Lower lobe of right lung (tissue), 2 donors: ENCODE results near the gene LRCH3. TPM values are rescaled to one million over a fixed set of nuclear protein-coding genes. Genes with fewer than 3 reads are reported as not detected.

ENCODE experiments used
- ATAC-seq, 2 donors: fragments of 200-7000 bp; cut with Tn5 transposase; one replicate each; pipeline ENCODE4 v1.9.1; 2020 to 2022; ENCODE audit warnings: mild to moderate bottlenecking in 2 of 2, moderate library complexity in 2 of 2
- DNase-seq: peaks from one replicate; pipeline ENCODE4 v3.0.0-alpha.2; 2020
- H3K27ac ChIP-seq: fragments of 200-600 bp; one replicate; pipeline ENCODE4 v1.8.0; 2022
- H3K27me3 ChIP-seq: fragments of 200-600 bp; one replicate; pipeline ENCODE4 v1.8.0; 2022; ENCODE audit warnings: low read depth
- H3K36me3 ChIP-seq: fragments of 200-600 bp; one replicate; pipeline ENCODE4 v1.8.0; 2022; ENCODE audit warnings: mild to moderate bottlenecking
- H3K4me1 ChIP-seq: fragments of 200-600 bp; one replicate; pipeline ENCODE4 v1.8.0; 2022
- H3K4me3 ChIP-seq: fragments of 200-600 bp; one replicate; pipeline ENCODE4 v1.8.0; 2022; ENCODE audit warnings: mild to moderate bottlenecking
- H3K9me3 ChIP-seq: fragments of 200-600 bp; one replicate; pipeline ENCODE4 v1.8.0; 2022
- intact Hi-C: fragments of 100-400 bp; cut with DNase I; formaldehyde crosslinking; loops from one replicate; pipeline ENCODE4 v1.11.0; 2022
- total RNA-seq: library from RNA; stranded (reverse); fragmentation: NEBNext Ultra II Directional; extraction: Animal tissue kit (Norgen Biotek cat#: 25700); gene quantifications from one replicate; pipeline ENCODE4 v1.2.1, GENCODE V29; 2021
- TF ChIP-seq, protein P1 (sequence below): fragments of 200-600 bp; IDR thresholded peaks from one replicate; pipeline ENCODE4 v1.8.0; 2022; ENCODE audit warnings: antibody characterized with exemption, mild to moderate bottlenecking
- donor health status: DM: no; HTN: yes; CAD: no; lungs with severe emphysema.

The LRCH3 gene
- total RNA-seq, 1 donor from 2014 or later, result 35.7 TPM

DNA sequence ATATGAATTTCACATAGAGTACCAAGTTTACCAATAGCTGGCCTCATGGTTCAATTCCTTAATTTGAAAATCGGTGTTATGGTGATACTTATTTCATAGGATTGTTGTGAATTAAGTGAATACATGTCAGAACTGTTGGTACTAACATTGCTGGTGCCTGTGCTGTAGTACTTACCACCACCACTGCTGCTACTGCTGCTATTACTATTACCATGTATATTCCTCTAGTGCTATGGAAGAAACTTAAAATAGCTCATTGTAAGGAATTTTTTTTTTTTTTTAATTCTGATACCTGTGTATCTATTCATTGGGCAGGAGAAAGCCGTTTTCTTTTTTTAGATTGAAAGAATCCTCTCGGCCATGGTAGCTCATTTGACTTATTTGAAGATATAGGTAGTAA is 37.8 kb upstream of the LRCH3 start:
- Histone ChIP-seq H3K36me3 (peaks cover 10% of the 10 kb centered on the region), H3K9me3 (no peaks in the 10 kb centered on the region), H3K4me1 (peaks cover 30% of the 10 kb centered on the region), H3K4me3 (no peak overlapping the region), H3K27ac (no peak overlapping the region), H3K27me3 (no peaks in the 10 kb centered on the region)
- TF ChIP-seq, protein P1, sequence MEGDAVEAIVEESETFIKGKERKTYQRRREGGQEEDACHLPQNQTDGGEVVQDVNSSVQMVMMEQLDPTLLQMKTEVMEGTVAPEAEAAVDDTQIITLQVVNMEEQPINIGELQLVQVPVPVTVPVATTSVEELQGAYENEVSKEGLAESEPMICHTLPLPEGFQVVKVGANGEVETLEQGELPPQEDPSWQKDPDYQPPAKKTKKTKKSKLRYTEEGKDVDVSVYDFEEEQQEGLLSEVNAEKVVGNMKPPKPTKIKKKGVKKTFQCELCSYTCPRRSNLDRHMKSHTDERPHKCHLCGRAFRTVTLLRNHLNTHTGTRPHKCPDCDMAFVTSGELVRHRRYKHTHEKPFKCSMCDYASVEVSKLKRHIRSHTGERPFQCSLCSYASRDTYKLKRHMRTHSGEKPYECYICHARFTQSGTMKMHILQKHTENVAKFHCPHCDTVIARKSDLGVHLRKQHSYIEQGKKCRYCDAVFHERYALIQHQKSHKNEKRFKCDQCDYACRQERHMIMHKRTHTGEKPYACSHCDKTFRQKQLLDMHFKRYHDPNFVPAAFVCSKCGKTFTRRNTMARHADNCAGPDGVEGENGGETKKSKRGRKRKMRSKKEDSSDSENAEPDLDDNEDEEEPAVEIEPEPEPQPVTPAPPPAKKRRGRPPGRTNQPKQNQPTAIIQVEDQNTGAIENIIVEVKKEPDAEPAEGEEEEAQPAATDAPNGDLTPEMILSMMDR, result no peak
- no peak for DNase-seq
- no peak for ATAC-seq
- intact Hi-C loops, result no loop called here

DNA sequence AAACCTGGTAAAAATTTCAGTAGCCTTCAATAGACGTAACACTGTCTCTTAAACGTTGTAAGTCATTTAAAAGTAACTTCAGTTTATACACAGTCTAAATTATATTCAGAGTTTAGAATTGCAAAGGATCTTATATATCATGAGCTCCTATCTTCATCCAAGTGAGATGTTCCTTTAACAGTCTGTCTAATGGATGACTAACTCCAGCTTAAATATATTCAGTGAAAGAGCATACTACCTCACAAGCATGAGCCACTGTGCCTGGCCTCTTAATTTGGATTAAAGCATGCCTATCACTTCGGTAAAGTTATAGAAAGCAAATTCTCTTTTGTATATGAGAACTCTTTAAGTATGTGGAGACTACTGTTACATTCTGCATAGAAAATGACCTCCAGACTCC is 34.4 kb upstream of the LRCH3 start:
- H3K4me3 ChIP-seq, result no peak overlapping the region
- no peaks in the 10 kb centered on the region for H3K27me3 ChIP-seq
- DNase-seq (no peak), ATAC-seq (no peak)
- no peaks in the 10 kb centered on the region for H3K9me3 ChIP-seq
- H3K4me1 ChIP-seq, result peaks cover 14% of the 10 kb centered on the region
- no peak overlapping the region for H3K27ac ChIP-seq
- peaks cover 24% of the 10 kb centered on the region for H3K36me3 ChIP-seq
- intact Hi-C loops, result no loop called here
- TF ChIP-seq, protein P1, result no peak

DNA sequence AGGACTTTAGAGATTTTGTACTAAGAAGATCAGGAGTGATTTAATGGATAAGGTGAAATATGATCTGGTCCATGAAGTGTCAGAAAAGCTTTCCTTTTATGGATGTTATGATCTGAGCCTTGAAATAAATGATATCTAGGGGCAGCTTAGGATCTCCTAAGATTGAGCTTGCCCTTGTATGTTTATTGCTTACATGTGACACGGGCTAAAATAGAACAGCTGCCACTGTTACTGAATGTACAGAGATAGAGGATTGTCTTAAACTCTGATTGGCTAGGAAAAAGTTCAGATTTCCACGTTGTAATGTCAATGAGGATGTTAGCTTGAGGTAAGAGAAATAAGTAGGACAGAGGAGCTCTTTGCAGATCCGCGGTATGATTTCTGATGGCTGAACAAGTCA is 32.5 kb upstream of the LRCH3 start:
- H3K27ac ChIP-seq, result no peak overlapping the region

DNA sequence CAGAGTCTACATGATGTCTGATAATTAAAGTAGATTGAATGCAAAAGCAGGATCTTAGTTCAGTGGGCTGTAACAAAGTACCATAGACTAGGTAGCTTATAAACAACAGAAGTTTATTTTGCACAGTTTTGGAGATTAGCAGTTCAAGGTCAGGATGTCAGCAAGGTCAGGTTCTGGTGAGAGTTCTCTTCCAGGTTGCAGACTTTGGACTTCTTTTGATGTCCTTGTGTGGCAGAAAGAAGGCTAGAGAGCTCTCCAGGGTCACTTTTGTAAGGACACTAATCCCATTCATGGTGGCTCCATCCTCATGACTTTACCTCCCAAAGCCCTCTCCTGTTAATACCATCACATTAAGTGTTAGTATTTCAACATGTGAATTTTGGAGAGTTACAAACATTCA is 29.3 kb upstream of the LRCH3 start:
- H3K4me3 ChIP-seq, result no peak overlapping the region
- no peaks in the 10 kb centered on the region for H3K4me1 ChIP-seq
- DNase-seq (no peak), ATAC-seq (no peak)
- H3K27ac ChIP-seq, result no peak overlapping the region
- intact Hi-C loops, result no loop called here
- H3K9me3 ChIP-seq, result no peaks in the 10 kb centered on the region
- H3K36me3 ChIP-seq, result peaks cover 70% of the 10 kb centered on the region
- no peaks in the 10 kb centered on the region for H3K27me3 ChIP-seq
- TF ChIP-seq, protein P1, result no peak

More for the DNA sequence above, 32.5 kb upstream of the LRCH3 start:
- no peak for ATAC-seq
- no peak for DNase-seq
- Histone ChIP-seq H3K27me3 (no peaks in the 10 kb centered on the region), H3K36me3 (peaks cover 43% of the 10 kb centered on the region), H3K4me1 (no peaks in the 10 kb centered on the region), H3K4me3 (no peak overlapping the region), H3K9me3 (no peaks in the 10 kb centered on the region)
- intact Hi-C loops, result no loop called here
- TF ChIP-seq, protein P1, result no peak

DNA sequence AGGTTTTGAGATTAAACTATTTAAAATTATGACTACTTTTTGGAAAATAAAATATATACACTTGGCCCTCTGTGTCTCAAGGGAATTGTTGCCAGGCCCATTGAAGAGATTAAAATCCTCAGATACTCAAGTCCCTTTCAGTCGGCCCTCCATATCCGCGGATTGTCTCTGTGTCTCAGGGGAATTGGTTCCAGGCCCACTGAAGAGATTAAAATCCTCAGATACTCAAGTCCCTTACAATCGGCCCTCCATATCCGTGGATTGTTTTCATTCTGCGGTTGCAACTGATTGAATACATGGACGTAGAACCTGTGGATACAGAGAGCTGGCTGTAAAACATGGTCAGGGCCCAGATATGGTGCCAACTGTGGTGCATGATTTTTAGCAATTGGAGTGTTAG is 15.7 kb upstream of the LRCH3 start:
- Histone ChIP-seq H3K4me1 (no peaks in the 10 kb centered on the region), H3K27ac (no peak overlapping the region), H3K36me3 (peaks cover 90% of the 10 kb centered on the region), H3K27me3 (no peaks in the 10 kb centered on the region), H3K9me3 (no peaks in the 10 kb centered on the region), H3K4me3 (no peak overlapping the region)
- intact Hi-C loops, result no loop called here
- DNase-seq, result no peak
- TF ChIP-seq, protein P1, result no peak
- ATAC-seq, result no peak

DNA sequence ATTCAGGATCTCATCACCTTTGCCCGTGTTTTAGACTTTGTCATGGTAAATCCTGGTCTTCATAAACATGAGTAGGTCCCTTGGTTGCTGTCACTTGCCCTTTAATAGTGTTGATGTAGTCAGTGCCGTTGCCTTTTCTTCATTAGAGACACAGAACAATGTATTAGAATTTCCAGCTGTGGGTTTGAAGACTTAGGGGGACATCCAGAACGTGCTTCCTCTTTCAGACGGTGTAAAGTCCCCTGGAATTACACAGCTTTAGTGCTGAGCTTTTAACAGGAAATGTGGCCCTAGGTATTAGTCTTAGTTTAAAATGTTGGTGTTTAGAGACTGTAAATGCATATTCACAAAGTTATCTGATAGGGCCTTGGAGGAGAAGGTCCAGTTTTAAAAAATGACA is 8.8 kb upstream of the LRCH3 start:
- H3K4me3 ChIP-seq, result no peak overlapping the region
- peaks cover 77% of the 10 kb centered on the region for H3K36me3 ChIP-seq
- no peak for DNase-seq
- H3K27ac ChIP-seq, result no peak overlapping the region
- H3K27me3 ChIP-seq, result no peaks in the 10 kb centered on the region
- intact Hi-C loops, result no loop called here
- TF ChIP-seq, protein P1, result no peak
- no peaks in the 10 kb centered on the region for H3K9me3 ChIP-seq
- H3K4me1 ChIP-seq, result no peaks in the 10 kb centered on the region
- ATAC-seq, result no peak
